HG02588 (cell line): ENCODE measurements around the gene POLA1.
"Not testable (repeated sequence)": the region's sequence is repeated elsewhere in the genome, so short reads cannot be mapped to it uniquely, and the experiment has no call there.

Experiments
- ATAC-seq: cut with Tn5 transposase; IDR thresholded peaks from one replicate; pipeline ENCODE4 v1.9.1; 2021; ENCODE audit warnings: mild to moderate bottlenecking, moderate library complexity; ENCODE audit not compliant: unreplicated experiment

The POLA1 gene

GRCh38 chrX:24693453-24694202 is at the start of gene POLA1:
TSS of gene POLA1 (plus strand) at chrX:24693918. CDS start at chrX:24693962, 44 bp downstream.
- ATAC-seq: peak; percentile 96

GRCh38 chrX:24646006-24646405 is 47.7 kb upstream of the POLA1 start:
- no peak for ATAC-seq

GRCh38 chrX:24646745-24647182 is 47.0 kb upstream of the POLA1 start:
- ATAC-seq: peak; percentile 20

- ATAC-seq: peak; percentile 96
These were observed 46.3 kb upstream of the POLA1 start, which contains the start of gene PCYT1B for GRCh38 chrX:24647257-24648058. TSS of gene PCYT1B (minus strand) at chrX:24647347. CDS start at chrX:24647105, 242 bp downstream.

- no peak for ATAC-seq
These were observed 45.2 kb upstream of the POLA1 start for GRCh38 chrX:24648495-24648894.

- ATAC-seq: no peak
These were observed 41.9 kb upstream of the POLA1 start for GRCh38 chrX:24651783-24652182.

- ATAC-seq: not testable (repeated sequence)
These were observed 38.0 kb upstream of the POLA1 start for GRCh38 chrX:24655679-24656078.

- no peak for ATAC-seq
These were observed 35.9 kb upstream of the POLA1 start for GRCh38 chrX:24657671-24658386.

GRCh38 chrX:24658421-24658820 is 35.3 kb upstream of the POLA1 start:
- no peak for ATAC-seq

- ATAC-seq: no peak
These were observed 34.6 kb upstream of the POLA1 start for GRCh38 chrX:24659106-24659505.

- ATAC-seq: no peak
These were observed 34.1 kb upstream of the POLA1 start for GRCh38 chrX:24659646-24660045.

- no peak for ATAC-seq
These were observed 32.4 kb upstream of the POLA1 start for GRCh38 chrX:24661292-24661691.

- ATAC-seq: no peak
These were observed 31.4 kb upstream of the POLA1 start for GRCh38 chrX:24662352-24662751.

GRCh38 chrX:24668111-24668510 is 25.6 kb upstream of the POLA1 start:
- no peak for ATAC-seq

GRCh38 chrX:24672701-24673190 is 21.0 kb upstream of the POLA1 start:
- ATAC-seq: no peak

- no peak for ATAC-seq
These were observed 20.3 kb upstream of the POLA1 start for GRCh38 chrX:24673424-24673823.

- ATAC-seq: no peak
These were observed 17.2 kb upstream of the POLA1 start for GRCh38 chrX:24676403-24677024.

GRCh38 chrX:24682739-24683432 is 10.8 kb upstream of the POLA1 start:
- no peak for ATAC-seq

GRCh38 chrX:24684048-24684447 is 9.7 kb upstream of the POLA1 start:
- no peak for ATAC-seq

GRCh38 chrX:24692305-24692704 is 1.4 kb upstream of the POLA1 start:
- ATAC-seq: no peak
